Chondrocyte (in vitro differentiated cells): ENCODE data around the gene CYP3A4. TPM values are rescaled to one million over a fixed set of nuclear protein-coding genes. Genes with fewer than 3 reads are reported as not detected.

Experiments used
- DNase-seq: peaks from one replicate; pipeline ENCODE4 v3.0.0; 2021; ENCODE audit warnings: mixed read lengths, low spot score
- H3K27ac Mint-ChIP-seq: one replicate; pipeline ENCODE4 v1.8.0; 2021; ENCODE audit warnings: mild to moderate bottlenecking, moderate library complexity, mixed read lengths; ENCODE audit not compliant: unreplicated experiment
- H3K27me3 Mint-ChIP-seq: 2 replicates; pipeline ENCODE4 v1.8.0; 2021; ENCODE audit warnings: low read depth, mixed read lengths
- H3K36me3 Mint-ChIP-seq: 2 replicates; pipeline ENCODE4 v1.8.0; 2021; ENCODE audit warnings: low read depth, mixed read lengths
- H3K4me1 Mint-ChIP-seq: 2 replicates; pipeline ENCODE4 v1.8.0; 2021; ENCODE audit warnings: low read depth, mild to moderate bottlenecking, mixed read lengths
- H3K4me3 Mint-ChIP-seq: one replicate; pipeline ENCODE4 v1.8.0; 2021; ENCODE audit warnings: mild to moderate bottlenecking, moderate library complexity, mixed read lengths; ENCODE audit not compliant: unreplicated experiment
- H3K9me3 Mint-ChIP-seq: 2 replicates; pipeline ENCODE4 v1.8.0; 2021; ENCODE audit warnings: low read depth, mixed read lengths
- total RNA-seq: library from RNA; stranded (reverse); gene quantifications from 3 replicates; pipeline ENCODE4 v1.2.1, GENCODE V29; 2021
- TF ChIP-seq, protein P1 (sequence below): fragments of 200-600 bp; sonication (generic); IDR thresholded peaks from 2 replicates; pipeline ENCODE4 v1.5.0; 2021; ENCODE audit warnings: antibody characterized with exemption, mild to moderate bottlenecking, moderate library complexity

CYP3A4 gene
- total RNA-seq, 1 donor from 2014 or later, result not detected

- peaks cover 17% of the 10 kb centered on the region for H3K27me3 Mint-ChIP-seq
- no peaks in the 10 kb centered on the region for H3K9me3 Mint-ChIP-seq
- no peak for DNase-seq
- no peak overlapping the region for H3K27ac Mint-ChIP-seq
- no peak overlapping the region for H3K4me3 Mint-ChIP-seq
- TF ChIP-seq, protein P1, sequence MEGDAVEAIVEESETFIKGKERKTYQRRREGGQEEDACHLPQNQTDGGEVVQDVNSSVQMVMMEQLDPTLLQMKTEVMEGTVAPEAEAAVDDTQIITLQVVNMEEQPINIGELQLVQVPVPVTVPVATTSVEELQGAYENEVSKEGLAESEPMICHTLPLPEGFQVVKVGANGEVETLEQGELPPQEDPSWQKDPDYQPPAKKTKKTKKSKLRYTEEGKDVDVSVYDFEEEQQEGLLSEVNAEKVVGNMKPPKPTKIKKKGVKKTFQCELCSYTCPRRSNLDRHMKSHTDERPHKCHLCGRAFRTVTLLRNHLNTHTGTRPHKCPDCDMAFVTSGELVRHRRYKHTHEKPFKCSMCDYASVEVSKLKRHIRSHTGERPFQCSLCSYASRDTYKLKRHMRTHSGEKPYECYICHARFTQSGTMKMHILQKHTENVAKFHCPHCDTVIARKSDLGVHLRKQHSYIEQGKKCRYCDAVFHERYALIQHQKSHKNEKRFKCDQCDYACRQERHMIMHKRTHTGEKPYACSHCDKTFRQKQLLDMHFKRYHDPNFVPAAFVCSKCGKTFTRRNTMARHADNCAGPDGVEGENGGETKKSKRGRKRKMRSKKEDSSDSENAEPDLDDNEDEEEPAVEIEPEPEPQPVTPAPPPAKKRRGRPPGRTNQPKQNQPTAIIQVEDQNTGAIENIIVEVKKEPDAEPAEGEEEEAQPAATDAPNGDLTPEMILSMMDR, result no peak
- H3K36me3 Mint-ChIP-seq, result no peaks in the 10 kb centered on the region
- H3K4me1 Mint-ChIP-seq, result peaks cover 4% of the 10 kb centered on the region
These were observed 7.8 kb upstream of the CYP3A4 start for GRCh38 chr7:99791667-99792369.

GRCh38 chr7:99791021-99791420 lies 7.0 kb upstream of the CYP3A4 start:
- H3K4me1 Mint-ChIP-seq, result peaks cover 4% of the 10 kb centered on the region
- H3K27me3 Mint-ChIP-seq, result peaks cover 20% of the 10 kb centered on the region
- TF ChIP-seq, protein P1, result no peak
- DNase-seq, result no peak
- H3K4me3 Mint-ChIP-seq, result no peak overlapping the region
- no peaks in the 10 kb centered on the region for H3K36me3 Mint-ChIP-seq
- H3K27ac Mint-ChIP-seq, result no peak overlapping the region
- H3K9me3 Mint-ChIP-seq, result no peaks in the 10 kb centered on the region

DNA sequence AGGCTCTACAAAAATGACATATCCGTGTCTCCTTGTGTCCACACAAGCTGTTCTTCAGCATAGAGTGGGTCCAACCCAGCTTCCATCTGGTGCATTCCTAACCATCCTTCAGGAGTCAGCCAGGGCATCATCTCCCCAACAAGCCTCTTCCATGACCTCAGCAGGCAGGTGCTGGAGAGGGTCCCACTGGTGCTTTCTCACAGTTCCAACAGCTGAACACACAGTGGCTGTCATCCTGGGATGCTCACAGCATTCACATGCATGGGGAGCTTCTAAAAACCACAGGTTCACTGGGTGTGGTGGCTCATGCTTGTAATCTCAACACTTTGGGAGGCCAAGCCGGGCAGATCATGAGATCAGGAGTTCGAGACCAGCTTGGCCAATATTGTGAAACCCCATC lies 6.4 kb upstream of the CYP3A4 start:
- Mint-ChIP-seq H3K27me3 (peaks cover 24% of the 10 kb centered on the region), H3K4me1 (peaks cover 4% of the 10 kb centered on the region), H3K36me3 (no peaks in the 10 kb centered on the region), H3K27ac (no peak overlapping the region), H3K4me3 (no peak overlapping the region), H3K9me3 (no peaks in the 10 kb centered on the region)
- no peak for DNase-seq
- TF ChIP-seq, protein P1, result no peak

DNA sequence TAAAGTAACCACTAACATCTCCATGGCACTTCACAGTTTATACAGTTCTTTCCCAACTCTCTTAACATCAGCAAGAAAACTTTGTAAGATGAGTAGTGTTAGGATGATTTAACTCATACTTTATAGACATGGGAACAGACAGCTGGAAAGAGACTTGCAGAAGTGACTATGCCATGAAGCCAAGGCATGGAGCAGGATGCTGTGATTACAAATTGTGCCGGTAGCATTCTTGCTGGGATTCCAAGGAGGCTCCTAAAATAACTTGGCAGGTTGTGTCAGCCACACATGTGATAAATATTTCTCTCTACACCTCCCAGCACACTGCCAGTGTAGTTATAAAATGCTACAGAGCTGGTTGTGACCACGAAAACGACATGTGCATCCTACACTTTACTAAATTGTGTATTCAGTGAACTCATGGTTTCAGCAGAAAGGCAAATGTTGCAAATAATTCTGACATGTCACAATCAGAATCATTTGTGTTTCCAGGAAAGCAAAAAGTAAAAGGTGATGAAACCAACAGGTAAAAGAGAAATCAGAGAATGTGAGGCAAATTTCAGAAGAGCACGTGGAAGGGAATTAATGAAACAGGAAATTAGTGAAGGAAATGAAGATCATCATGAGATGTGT lies 5.6 kb upstream of the CYP3A4 start:
- Mint-ChIP-seq H3K4me1 (no peaks in the 10 kb centered on the region), H3K36me3 (no peaks in the 10 kb centered on the region), H3K27me3 (peaks cover 25% of the 10 kb centered on the region), H3K27ac (no peak overlapping the region), H3K9me3 (no peaks in the 10 kb centered on the region), H3K4me3 (no peak overlapping the region)
- no peak for DNase-seq
- TF ChIP-seq, protein P1, result no peak

GRCh38 chr7:99788554-99788953 lies 4.6 kb upstream of the CYP3A4 start:
- H3K9me3 Mint-ChIP-seq, result no peaks in the 10 kb centered on the region
- no peak for DNase-seq
- H3K4me3 Mint-ChIP-seq, result no peak overlapping the region
- H3K4me1 Mint-ChIP-seq, result no peaks in the 10 kb centered on the region
- H3K27ac Mint-ChIP-seq, result no peak overlapping the region
- no peaks in the 10 kb centered on the region for H3K36me3 Mint-ChIP-seq
- H3K27me3 Mint-ChIP-seq, result peaks cover 27% of the 10 kb centered on the region
- TF ChIP-seq, protein P1, result no peak
